NCI-H2196 treated with DMSO at 0.1 percent for 48 hours (cell line): ENCODE measurements around the gene NTRK2.
"Not testable (repeated sequence)": the region's sequence is repeated elsewhere in the genome, so short reads cannot be mapped to it uniquely, and the experiment has no call there.

ENCODE experiments used
- DNase-seq: peaks from one replicate; lab custom pipeline; 2025; ENCODE audit not compliant: unreplicated experiment; lab: John Stamatoyannopoulos, UW

Gene NTRK2

GRCh38 chr9:84880835-84881234 lies 211.3 kb downstream of the NTRK2 start:
- DNase-seq = no peak

- no peak for DNase-seq
Observed at GRCh38 chr9:84886866-84887265, 217.3 kb downstream of the NTRK2 start.

GRCh38 chr9:84891924-84892323 lies 222.4 kb downstream of the NTRK2 start:
- no peak for DNase-seq

- DNase-seq = no peak
Observed at GRCh38 chr9:84893419-84894128, 224.0 kb downstream of the NTRK2 start.

- DNase-seq = no peak
Observed at GRCh38 chr9:84894859-84895258, 225.3 kb downstream of the NTRK2 start.

- no peak for DNase-seq
Observed at GRCh38 chr9:84897362-84898094, 228.0 kb downstream of the NTRK2 start.

- no peak for DNase-seq
Observed at GRCh38 chr9:84898188-84898587, 228.7 kb downstream of the NTRK2 start.

GRCh38 chr9:84898618-84899017 lies 229.1 kb downstream of the NTRK2 start:
- not testable (repeated sequence) for DNase-seq

- DNase-seq = no peak
Observed at GRCh38 chr9:84899326-84899725, 229.8 kb downstream of the NTRK2 start.

GRCh38 chr9:84900421-84900820 lies 230.9 kb downstream of the NTRK2 start:
- DNase-seq = no peak

GRCh38 chr9:84903963-84904362 lies 234.4 kb downstream of the NTRK2 start:
- DNase-seq = no peak

- DNase-seq = no peak
Observed at GRCh38 chr9:84916769-84917168, 247.2 kb downstream of the NTRK2 start.

- no peak for DNase-seq
Observed at GRCh38 chr9:84917366-84918070, 248.0 kb downstream of the NTRK2 start.

GRCh38 chr9:84919440-84919839 lies 249.9 kb downstream of the NTRK2 start:
- DNase-seq = no peak

GRCh38 chr9:84921175-84921574 lies 251.6 kb downstream of the NTRK2 start:
- no peak for DNase-seq

- no peak for DNase-seq
Observed at GRCh38 chr9:84922051-84922450, 252.5 kb downstream of the NTRK2 start.

- no peak for DNase-seq
Observed at GRCh38 chr9:84924266-84924665, 254.7 kb downstream of the NTRK2 start.

GRCh38 chr9:84925225-84925872 lies 255.8 kb downstream of the NTRK2 start:
- no peak for DNase-seq

- no peak for DNase-seq
Observed at GRCh38 chr9:84926793-84927192, 257.3 kb downstream of the NTRK2 start.

GRCh38 chr9:84928419-84928818 lies 258.9 kb downstream of the NTRK2 start:
- DNase-seq = no peak

- no peak for DNase-seq
Observed at GRCh38 chr9:84929068-84929467, 259.5 kb downstream of the NTRK2 start.
